Jurkat, Clone E6-1 (cell line): ENCODE results near the gene ANO2.
"Not testable (repeated sequence)": the region's sequence is repeated elsewhere in the genome, so short reads cannot be mapped to it uniquely, and the experiment has no call there.

Source experiments
- DNase-seq: peaks from one replicate; pipeline ENCODE4 v3.0.0-alpha.2; 2011; ENCODE audit warnings: low read depth, low spot score
- H3K4me3 ChIP-seq: 2 replicates; pipeline ENCODE4 v1.5.1; 2011; ENCODE audit warnings: mild to moderate bottlenecking, low read length, control low read depth, moderate library complexity

The ANO2 gene

GRCh38 chr12:5557906-5558305 lies 387.2 kb downstream of the ANO2 start:
- H3K4me3 ChIP-seq = no peak overlapping the region
- DNase-seq = no peak

GRCh38 chr12:5556946-5557673 lies 387.9 kb downstream of the ANO2 start:
- DNase-seq = no peak
- H3K4me3 ChIP-seq = no peak overlapping the region

GRCh38 chr12:5556033-5556614 lies 388.9 kb downstream of the ANO2 start:
- DNase-seq = no peak
- no peak overlapping the region for H3K4me3 ChIP-seq

GRCh38 chr12:5554711-5555110 lies 390.3 kb downstream of the ANO2 start:
- no peak overlapping the region for H3K4me3 ChIP-seq
- no peak for DNase-seq

GRCh38 chr12:5549011-5549410 lies 396.0 kb downstream of the ANO2 start:
- H3K4me3 ChIP-seq = no peak overlapping the region
- DNase-seq = no peak

- H3K4me3 ChIP-seq = no peak overlapping the region
Observed at GRCh38 chr12:5548152-5548943, 396.7 kb downstream of the ANO2 start.

GRCh38 chr12:5546616-5547015 lies 398.4 kb downstream of the ANO2 start:
- no peak overlapping the region for H3K4me3 ChIP-seq
- no peak for DNase-seq

More at GRCh38 chr12:5548152-5548943, 396.7 kb downstream of the ANO2 start:
- DNase-seq = no peak

GRCh38 chr12:5537771-5538170 lies 407.3 kb downstream of the ANO2 start:
- no peak for DNase-seq
- no peak overlapping the region for H3K4me3 ChIP-seq

- not testable (repeated sequence) for H3K4me3 ChIP-seq, DNase-seq
Observed at GRCh38 chr12:5537026-5537615, 407.9 kb downstream of the ANO2 start.

GRCh38 chr12:5535541-5535940 lies 409.5 kb downstream of the ANO2 start:
- no peak for DNase-seq
- no peak overlapping the region for H3K4me3 ChIP-seq

- no peak for DNase-seq
- H3K4me3 ChIP-seq = no peak overlapping the region
Observed at GRCh38 chr12:5534426-5535199, 410.4 kb downstream of the ANO2 start.

- no peak overlapping the region for H3K4me3 ChIP-seq
Observed at GRCh38 chr12:5533368-5533767, 411.7 kb downstream of the ANO2 start.

GRCh38 chr12:5525783-5526367 lies 419.2 kb downstream of the ANO2 start:
- peak; percentile 88 for DNase-seq
- no peak overlapping the region for H3K4me3 ChIP-seq

More at GRCh38 chr12:5533368-5533767, 411.7 kb downstream of the ANO2 start:
- DNase-seq = no peak

GRCh38 chr12:5524769-5525436 lies 420.2 kb downstream of the ANO2 start:
- H3K4me3 ChIP-seq = no peak overlapping the region
- DNase-seq = no peak

- no peak overlapping the region for H3K4me3 ChIP-seq
- DNase-seq = no peak
Observed at GRCh38 chr12:5524116-5524768, 420.8 kb downstream of the ANO2 start.

GRCh38 chr12:5523396-5524115 lies 421.5 kb downstream of the ANO2 start:
- no peak for DNase-seq
- H3K4me3 ChIP-seq = no peak overlapping the region
